Neural progenitor cell (in vitro differentiated cells): Measurements from ENCODE around the gene ZNF683.

Source experiments
- EZH2 ChIP-seq: fragments of 200-600 bp; sonication (generic); IDR thresholded peaks from 2 replicates; pipeline ENCODE4 v1.6.1; 2017; ENCODE audit warnings: antibody characterized with exemption, mild to moderate bottlenecking, moderate library complexity
- EZH2phosphoT487 ChIP-seq: fragments of 200-600 bp; sonication (generic); IDR thresholded peaks from 2 replicates; pipeline ENCODE4 v1.6.1; 2017; ENCODE audit warnings: antibody characterized with exemption
- TF ChIP-seq, protein P1 (sequence below): fragments of 200-600 bp; sonication (generic); IDR thresholded peaks from 2 replicates; pipeline ENCODE4 v1.5.1; 2017; ENCODE audit warnings: antibody characterized with exemption, mild to moderate bottlenecking

DNA sequence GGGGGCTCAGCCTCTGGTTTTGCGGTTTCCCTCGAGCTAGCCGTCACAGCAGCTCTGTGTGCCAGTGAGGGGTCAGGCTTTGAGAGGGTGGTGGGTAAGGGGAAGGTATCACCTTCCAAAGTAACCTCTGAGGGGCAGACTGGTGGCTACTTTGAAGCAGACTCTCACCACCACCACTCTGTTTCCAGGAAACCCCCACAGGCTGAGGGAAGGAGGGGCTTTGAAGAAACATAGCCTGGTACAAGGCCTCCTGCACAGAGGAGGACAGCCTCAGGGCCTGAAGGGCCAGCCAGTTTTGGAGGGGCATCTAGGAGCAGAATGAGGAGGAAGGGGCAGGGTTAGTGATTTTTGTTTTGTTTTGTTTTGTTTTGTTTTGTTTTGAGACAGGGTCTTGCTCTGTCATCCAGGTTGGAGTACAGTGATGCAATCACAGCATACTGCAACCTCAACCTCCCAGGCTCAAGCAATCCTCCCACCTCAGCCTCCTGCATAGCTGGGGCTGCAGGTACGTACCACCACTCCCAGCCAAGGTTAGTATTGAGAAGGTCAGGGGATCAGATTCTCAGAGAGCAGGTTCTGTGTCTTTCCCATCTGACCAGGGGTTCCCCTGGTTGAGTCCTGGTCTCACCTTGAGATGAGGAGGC is 17.2 kb upstream of the ZNF683 start:
- TF ChIP-seq, protein P1, sequence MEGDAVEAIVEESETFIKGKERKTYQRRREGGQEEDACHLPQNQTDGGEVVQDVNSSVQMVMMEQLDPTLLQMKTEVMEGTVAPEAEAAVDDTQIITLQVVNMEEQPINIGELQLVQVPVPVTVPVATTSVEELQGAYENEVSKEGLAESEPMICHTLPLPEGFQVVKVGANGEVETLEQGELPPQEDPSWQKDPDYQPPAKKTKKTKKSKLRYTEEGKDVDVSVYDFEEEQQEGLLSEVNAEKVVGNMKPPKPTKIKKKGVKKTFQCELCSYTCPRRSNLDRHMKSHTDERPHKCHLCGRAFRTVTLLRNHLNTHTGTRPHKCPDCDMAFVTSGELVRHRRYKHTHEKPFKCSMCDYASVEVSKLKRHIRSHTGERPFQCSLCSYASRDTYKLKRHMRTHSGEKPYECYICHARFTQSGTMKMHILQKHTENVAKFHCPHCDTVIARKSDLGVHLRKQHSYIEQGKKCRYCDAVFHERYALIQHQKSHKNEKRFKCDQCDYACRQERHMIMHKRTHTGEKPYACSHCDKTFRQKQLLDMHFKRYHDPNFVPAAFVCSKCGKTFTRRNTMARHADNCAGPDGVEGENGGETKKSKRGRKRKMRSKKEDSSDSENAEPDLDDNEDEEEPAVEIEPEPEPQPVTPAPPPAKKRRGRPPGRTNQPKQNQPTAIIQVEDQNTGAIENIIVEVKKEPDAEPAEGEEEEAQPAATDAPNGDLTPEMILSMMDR = no peak
- TF ChIP-seq EZH2phosphoT487 (no peak), EZH2 (no peak)
